Measurements from ENCODE around the gene CMSS1.

DNA sequence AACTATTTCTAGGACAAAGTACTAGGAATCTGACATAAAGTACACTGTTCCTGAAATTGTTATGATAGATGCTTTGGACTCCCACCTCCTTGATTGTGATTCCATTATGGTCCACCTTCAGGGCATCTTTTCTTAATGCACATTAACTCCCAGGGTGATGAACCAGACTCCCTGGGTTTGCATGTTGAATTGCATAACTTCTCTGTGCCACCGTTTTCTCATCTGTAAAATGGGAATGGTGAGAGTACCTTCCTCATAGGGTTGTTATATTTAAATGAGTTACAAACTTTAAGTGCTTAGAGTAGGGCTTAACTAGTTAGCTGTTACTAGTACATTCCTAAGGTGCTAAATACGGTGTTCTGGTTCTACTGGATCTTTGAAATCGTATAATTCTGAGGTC, 81.9 kb downstream of the CMSS1 start:
- no peak for TF ChIP-seq EZH2phosphoT487 (IDR thresholded peaks at IDR 0.05; ENCODE audit: borderline replicate concordance)
- no peak for TF ChIP-seq CTCF (conservative IDR thresholded peaks at IDR 0.05; ENCODE audit: low read length)

Data from Loucy (cell line).